MCF 10A (cell line): ENCODE data around the gene GSG1L. TPM values are rescaled to one million over a fixed set of nuclear protein-coding genes. Genes with fewer than 3 reads are reported as not detected.
"Not testable (repeated sequence)": the region's sequence is repeated elsewhere in the genome, so short reads cannot be mapped to it uniquely, and the experiment has no call there.

Source experiments
- BruUV-seq: library from RNA; stranded (reverse); fragments of 400-500 nt; replicated peaks from 2 replicates; lab custom pipeline; 2021; lab: Mats Ljungman, UMichigan
- CTCF ChIA-PET: fragments of 300-600 bp; sonication (Branson Sonifier 250); formaldehyde crosslinking; extraction: SDS; loops from one replicate; lab custom pipeline; 2021; ENCODE audit warnings: antibody characterized with exemption, inconsistent platforms; lab: Yijun Ruan, JAX
- POLR2A ChIA-PET: fragments of 300-600, 350-650 bp; sonication (Branson Sonifier 250); formaldehyde crosslinking; extraction: SDS; loops from one replicate; lab custom pipeline; 2020; ENCODE audit warnings: antibody characterized with exemption, inconsistent platforms; lab: Yijun Ruan, JAX
- DNase-seq: peaks from one replicate; pipeline ENCODE4 v3.0.0-alpha.2; 2018; ENCODE audit not compliant: unreplicated experiment
- H3K27ac Mint-ChIP-seq: one replicate; pipeline ENCODE4 v1.8.0; 2022; ENCODE audit warnings: mild to moderate bottlenecking, low read depth, mixed read lengths; ENCODE audit not compliant: unreplicated experiment
- H3K27me3 Mint-ChIP-seq: one replicate; pipeline ENCODE4 v1.8.0; 2022; ENCODE audit warnings: mixed read lengths; ENCODE audit not compliant: insufficient read depth, unreplicated experiment
- H3K36me3 Mint-ChIP-seq: one replicate; pipeline ENCODE4 v1.8.0; 2022; ENCODE audit warnings: mild to moderate bottlenecking, moderate library complexity, mixed read lengths; ENCODE audit not compliant: insufficient read depth, unreplicated experiment
- H3K4me1 Mint-ChIP-seq: one replicate; pipeline ENCODE4 v1.8.0; 2022; ENCODE audit warnings: mixed read lengths; ENCODE audit not compliant: insufficient read depth, unreplicated experiment
- H3K4me3 Mint-ChIP-seq: one replicate; pipeline ENCODE4 v1.8.0; 2022; ENCODE audit warnings: mild to moderate bottlenecking, moderate library complexity, mixed read lengths; ENCODE audit not compliant: unreplicated experiment
- H3K9me3 Mint-ChIP-seq: one replicate; pipeline ENCODE4 v1.8.0; 2022; ENCODE audit warnings: mixed read lengths; ENCODE audit not compliant: unreplicated experiment
- CTCF ChIP-seq: fragments of 200-600 bp; IDR thresholded peaks from one replicate; pipeline ENCODE4 v1.8.0; 2022; ENCODE audit warnings: antibody characterized with exemption, mild to moderate bottlenecking; ENCODE audit not compliant: unreplicated experiment
- intact Hi-C: fragments of 100-400 bp; cut with micrococcal nuclease; formaldehyde crosslinking; loops from 2 replicates; pipeline ENCODE4 v1.14.1; 2022
- total RNA-seq: library from RNA; stranded (reverse); gene quantifications from 2 replicates; pipeline ENCODE4 v1.2.3, GENCODE V29; 2022

The GSG1L gene
- total RNA-seq, 1 experiment from 2014 or later, result not detected

- TF ChIP-seq CTCF, result no peak
- no peak for DNase-seq
- Mint-ChIP-seq H3K4me1 (no peaks in the 10 kb centered on the region), H3K4me3 (no peak overlapping the region), H3K9me3 (no peaks in the 10 kb centered on the region), H3K36me3 (no peaks in the 10 kb centered on the region), H3K27ac (no peak overlapping the region), H3K27me3 (peaks cover 13% of the 10 kb centered on the region)
- ChIA-PET POLR2A (no interaction called here), CTCF (no interaction called here)
- intact Hi-C loops, result no loop called here
- BruUV-seq, result no TSS peak
These were observed 119.7 kb downstream of the GSG1L start for GRCh38 chr16:27943766-27944165.

- H3K4me1 Mint-ChIP-seq, H3K9me3 Mint-ChIP-seq, H3K4me3 Mint-ChIP-seq, H3K36me3 Mint-ChIP-seq, POLR2A ChIA-PET, DNase-seq, intact Hi-C loops, BruUV-seq, H3K27ac Mint-ChIP-seq: not testable (repeated sequence)
- CTCF ChIA-PET, result interaction anchor here (0.7 kb wide), 1 partner anchor 42 kb away, joined by 3 read pairs; no protein-coding TSS in a partner anchor
- peaks cover 13% of the 10 kb centered on the region for H3K27me3 Mint-ChIP-seq
These were observed 121.4 kb downstream of the GSG1L start for GRCh38 chr16:27942071-27942470.

- POLR2A ChIA-PET, result no interaction called here
- Mint-ChIP-seq H3K9me3 (no peaks in the 10 kb centered on the region), H3K4me1 (no peaks in the 10 kb centered on the region), H3K27ac (no peak overlapping the region), H3K27me3 (no peaks in the 10 kb centered on the region), H3K36me3 (peaks cover 6% of the 10 kb centered on the region), H3K4me3 (no peak overlapping the region)
- CTCF ChIA-PET, result interaction anchor here (1.5 kb wide), 1 partner anchor 38 kb away, joined by 3 read pairs; no protein-coding TSS in a partner anchor
- no peak for DNase-seq
- BruUV-seq, result no TSS peak
- no peak for TF ChIP-seq CTCF
- intact Hi-C loops, result no loop called here
These were observed 128.4 kb downstream of the GSG1L start for GRCh38 chr16:27935076-27935475.

GRCh38 chr16:27932542-27933135 is 130.9 kb downstream of the GSG1L start:
- H3K4me3 Mint-ChIP-seq, result no peak overlapping the region

More at GRCh38 chr16:27932542-27933135, 130.9 kb downstream of the GSG1L start:
- Mint-ChIP-seq H3K27me3 (peaks cover 8% of the 10 kb centered on the region), H3K4me1 (no peaks in the 10 kb centered on the region), H3K9me3 (no peaks in the 10 kb centered on the region), H3K27ac (no peak overlapping the region), H3K36me3 (no peaks in the 10 kb centered on the region)
- no peak for DNase-seq
- no peak for TF ChIP-seq CTCF
- ChIA-PET POLR2A (no interaction called here), CTCF (no interaction called here)
- intact Hi-C loops, result no loop called here
- no TSS peak for BruUV-seq
